HG02973 (cell line): ENCODE data around the gene CRYGA.
"Not testable (repeated sequence)": the region's sequence is repeated elsewhere in the genome, so short reads cannot be mapped to it uniquely, and the experiment has no call there.

Source experiments
- ATAC-seq: cut with Tn5 transposase; IDR thresholded peaks from one replicate; pipeline ENCODE4 v1.9.1; 2021; ENCODE audit warnings: moderate library complexity; ENCODE audit not compliant: unreplicated experiment

CRYGA gene

DNA sequence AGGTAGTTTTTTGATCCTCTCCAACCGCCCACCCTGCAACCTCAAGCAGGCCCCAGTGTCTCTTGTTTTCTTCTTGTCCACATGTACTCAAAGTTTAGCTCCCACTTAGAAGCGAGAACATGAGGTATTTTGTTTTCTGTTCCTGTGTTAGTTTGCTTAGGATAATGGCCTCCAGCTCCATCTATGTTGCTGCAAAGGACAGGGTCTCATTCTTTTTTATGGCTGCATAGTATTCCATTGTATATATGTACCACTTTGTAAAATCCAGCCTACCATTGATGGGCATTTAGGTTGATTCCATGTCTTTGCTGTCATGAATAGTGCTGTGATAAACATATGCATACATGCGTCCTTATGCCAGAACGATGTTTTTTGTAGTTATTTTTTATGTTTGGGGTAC, 36.3 kb downstream of the CRYGA start:
- no peak for ATAC-seq

DNA sequence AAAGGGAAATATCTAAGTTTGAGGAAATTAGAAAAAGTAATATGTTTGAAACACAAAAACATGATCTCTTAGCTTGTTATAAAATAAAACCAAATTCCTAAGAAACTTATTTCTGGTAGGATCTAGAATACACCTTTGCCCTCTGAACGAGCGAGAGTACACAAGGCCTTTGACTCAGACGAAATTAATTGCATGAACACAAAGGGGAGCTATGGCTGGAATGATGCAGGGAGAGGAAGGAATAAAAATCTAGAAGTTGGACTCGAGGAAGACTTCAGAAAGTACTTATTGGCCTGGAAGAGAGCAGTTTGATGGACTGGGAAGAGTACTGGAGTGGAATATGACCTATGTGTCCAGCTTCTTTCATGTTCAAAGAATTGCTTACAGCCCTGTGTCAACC, 38.1 kb downstream of the CRYGA start:
- no peak for ATAC-seq

DNA sequence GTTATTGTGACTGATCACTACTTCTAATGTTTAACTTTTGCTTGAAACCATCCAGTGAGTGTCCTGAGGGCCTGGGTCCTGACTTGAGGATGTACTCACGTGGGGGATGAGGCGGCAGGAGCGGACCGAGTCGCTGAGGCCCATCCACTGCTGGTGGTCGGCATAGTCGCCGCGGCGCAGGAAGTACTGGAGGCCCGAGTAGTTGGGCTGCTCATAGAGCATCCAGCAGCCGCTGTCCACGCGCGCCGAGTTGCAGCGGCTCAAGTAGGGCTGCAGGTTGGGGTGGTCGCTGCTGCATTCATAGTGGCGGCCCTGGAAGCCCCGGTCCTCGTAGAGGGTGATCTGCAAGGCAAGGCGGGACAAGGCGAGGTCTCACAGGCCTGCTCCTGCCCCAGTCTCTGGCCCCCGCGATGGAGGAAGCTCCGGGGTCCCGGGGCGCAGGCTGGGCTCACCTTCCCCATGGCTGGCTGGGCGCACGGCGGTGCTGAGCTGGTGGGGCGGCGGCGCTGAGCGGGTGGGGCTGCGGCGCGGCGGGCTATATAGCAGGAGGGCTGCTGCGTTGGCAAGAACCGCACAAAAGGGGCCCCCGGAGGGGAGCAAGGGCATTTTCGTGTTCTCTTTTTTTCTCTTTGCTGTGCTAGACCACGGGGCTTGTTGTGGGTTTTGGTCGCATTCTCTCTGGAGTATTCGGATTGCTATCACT, 39.2 kb downstream of the CRYGA start, which contains the start of gene CRYGD:
Gene CRYGD, minus strand, starts transcription at position 512 of the 703 bp plus-strand sequence. Its CDS starts 51 bp downstream, at position 461.
- ATAC-seq, result not testable (repeated sequence)

DNA sequence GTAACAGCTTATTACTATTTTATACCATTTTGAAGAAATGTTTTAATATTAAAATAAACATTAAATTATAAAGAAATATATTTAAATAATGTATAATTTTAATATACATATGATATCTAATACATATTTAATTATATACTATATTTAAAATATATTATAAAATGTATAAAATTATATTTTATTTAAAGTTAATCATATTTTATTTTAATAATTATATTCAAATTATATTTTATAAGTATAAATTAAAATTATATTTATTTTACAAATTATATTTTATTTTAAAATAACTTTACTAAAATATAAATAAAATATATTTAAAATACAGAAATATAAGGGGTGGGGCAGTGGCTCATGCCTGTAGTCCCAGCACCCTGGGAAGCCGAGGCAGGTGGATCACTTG, 41.1 kb downstream of the CRYGA start:
- ATAC-seq, result no peak

DNA sequence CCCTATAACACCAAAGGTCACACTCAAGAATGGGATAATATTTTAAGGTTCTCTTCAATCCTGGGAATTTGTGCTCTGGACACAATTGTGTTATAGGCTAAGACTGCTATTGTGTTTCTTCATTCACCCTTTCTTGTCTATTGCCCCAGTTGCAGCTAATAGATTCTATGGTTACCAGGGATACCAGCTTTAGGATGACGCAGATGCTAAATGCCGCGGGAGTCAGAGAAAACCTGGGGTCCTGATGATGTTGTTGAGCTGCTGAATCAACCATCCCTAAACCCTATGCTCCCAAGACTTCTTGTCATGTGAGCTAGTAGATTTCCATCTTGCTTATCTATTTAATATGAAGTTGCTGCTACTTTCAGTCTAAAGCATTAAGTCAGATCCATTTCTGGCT, 44.5 kb downstream of the CRYGA start:
- ATAC-seq, result no peak

DNA sequence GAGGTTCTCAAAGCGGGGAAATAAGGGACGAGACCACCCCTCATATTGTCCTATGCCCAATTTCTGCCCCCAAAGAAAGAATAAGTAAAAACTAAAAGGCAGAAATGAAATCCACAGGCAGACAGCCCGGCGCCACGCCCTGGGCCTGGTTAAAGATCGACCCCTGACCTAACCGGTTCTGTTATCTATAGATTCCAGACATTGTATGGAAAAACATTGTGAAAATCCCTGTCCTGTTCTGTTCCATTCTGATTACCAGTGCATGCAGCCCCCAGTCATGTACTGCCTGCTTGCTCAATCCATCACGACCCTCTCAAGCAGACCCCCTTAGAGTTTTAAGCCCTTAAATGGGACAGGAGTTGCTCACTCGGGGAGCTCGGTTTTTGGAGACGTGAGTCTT, 46.0 kb downstream of the CRYGA start:
- ATAC-seq, result not testable (repeated sequence)

DNA sequence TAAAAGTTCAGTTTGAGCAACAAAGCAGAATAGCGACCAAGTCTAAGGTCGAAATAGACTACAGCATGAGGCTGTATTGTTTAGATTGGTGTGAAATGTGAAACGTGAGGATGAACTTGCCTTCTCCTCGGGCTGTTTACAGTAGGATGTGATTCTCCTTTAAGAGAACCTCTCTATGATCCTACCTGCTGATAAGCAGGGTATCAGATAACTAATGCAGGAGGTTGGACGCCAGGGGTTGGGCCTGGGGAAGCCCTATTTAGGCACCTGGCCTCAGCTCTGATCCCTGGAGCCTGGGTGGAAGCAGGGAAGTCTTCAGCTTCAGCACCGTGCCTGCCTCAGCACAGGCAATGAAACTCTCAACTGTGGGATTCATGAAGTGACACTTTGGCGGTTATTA, 50.4 kb downstream of the CRYGA start:
- no peak for ATAC-seq

DNA sequence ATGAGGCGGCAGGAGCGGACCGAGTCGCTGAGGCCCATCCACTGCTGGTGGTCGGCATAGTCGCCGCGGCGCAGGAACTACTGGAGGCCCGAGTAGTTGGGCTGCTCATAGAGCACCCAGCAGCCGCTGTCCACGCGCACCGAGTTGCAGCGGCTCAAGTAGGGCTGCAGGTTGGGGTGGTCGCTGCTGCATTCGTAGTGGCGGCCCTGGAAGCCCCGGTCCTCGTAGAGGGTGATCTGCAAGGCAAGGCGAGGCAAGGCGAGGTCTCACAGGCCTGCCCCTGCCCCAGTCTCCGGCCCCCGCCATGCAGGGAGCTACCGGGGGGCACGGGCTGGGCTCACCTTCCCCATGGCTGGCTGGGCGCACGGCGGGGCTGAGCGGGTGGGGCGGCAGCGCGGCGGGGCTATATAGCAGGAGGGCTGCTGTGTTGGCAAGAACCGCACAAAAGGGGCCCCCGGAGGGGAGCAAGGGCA, 51.1 kb downstream of the CRYGA start:
- ATAC-seq, result not testable (repeated sequence)
